HG03469 (cell line): ENCODE results near the gene BMAL2.

ENCODE experiments used
- ATAC-seq: cut with Tn5 transposase; IDR thresholded peaks from one replicate; pipeline ENCODE4 v1.9.1; 2021; ENCODE audit warnings: mild to moderate bottlenecking, moderate library complexity, moderate number of reproducible peaks; ENCODE audit not compliant: unreplicated experiment

BMAL2 gene, protein sequence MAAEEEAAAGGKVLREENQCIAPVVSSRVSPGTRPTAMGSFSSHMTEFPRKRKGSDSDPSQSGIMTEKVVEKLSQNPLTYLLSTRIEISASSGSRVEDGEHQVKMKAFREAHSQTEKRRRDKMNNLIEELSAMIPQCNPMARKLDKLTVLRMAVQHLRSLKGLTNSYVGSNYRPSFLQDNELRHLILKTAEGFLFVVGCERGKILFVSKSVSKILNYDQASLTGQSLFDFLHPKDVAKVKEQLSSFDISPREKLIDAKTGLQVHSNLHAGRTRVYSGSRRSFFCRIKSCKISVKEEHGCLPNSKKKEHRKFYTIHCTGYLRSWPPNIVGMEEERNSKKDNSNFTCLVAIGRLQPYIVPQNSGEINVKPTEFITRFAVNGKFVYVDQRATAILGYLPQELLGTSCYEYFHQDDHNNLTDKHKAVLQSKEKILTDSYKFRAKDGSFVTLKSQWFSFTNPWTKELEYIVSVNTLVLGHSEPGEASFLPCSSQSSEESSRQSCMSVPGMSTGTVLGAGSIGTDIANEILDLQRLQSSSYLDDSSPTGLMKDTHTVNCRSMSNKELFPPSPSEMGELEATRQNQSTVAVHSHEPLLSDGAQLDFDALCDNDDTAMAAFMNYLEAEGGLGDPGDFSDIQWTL

GRCh38 chr12:27332714-27333402 lies at the start of gene BMAL2:
BMAL2 (plus strand) TSS chr12:27332836; CDS start chr12:27333073, 237 bp downstream.
- peak; percentile 21 for ATAC-seq

- no peak for ATAC-seq
Measured at GRCh38 chr12:27284021-27284420, 48.6 kb upstream of the BMAL2 start.

DNA sequence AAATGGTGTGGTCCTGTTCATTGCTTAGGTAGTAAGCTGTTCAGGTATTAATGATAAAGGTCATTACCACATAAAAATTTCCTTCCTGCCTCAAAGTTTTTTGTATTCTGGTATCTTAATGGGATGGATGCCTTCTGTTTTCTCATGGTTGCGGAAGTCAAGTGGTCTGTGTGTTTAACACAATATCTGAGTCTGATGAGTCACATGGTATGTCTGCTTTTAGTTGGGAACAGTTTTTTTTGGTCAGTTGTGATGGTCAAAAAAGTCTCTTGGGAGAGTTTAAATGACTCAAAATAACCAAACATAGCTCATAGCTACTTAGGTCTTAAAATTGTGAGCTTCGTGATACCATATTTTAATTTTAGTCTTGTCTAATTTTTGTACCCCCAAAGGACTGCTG lies 47.9 kb upstream of the BMAL2 start:
- ATAC-seq = peak; percentile 47

DNA sequence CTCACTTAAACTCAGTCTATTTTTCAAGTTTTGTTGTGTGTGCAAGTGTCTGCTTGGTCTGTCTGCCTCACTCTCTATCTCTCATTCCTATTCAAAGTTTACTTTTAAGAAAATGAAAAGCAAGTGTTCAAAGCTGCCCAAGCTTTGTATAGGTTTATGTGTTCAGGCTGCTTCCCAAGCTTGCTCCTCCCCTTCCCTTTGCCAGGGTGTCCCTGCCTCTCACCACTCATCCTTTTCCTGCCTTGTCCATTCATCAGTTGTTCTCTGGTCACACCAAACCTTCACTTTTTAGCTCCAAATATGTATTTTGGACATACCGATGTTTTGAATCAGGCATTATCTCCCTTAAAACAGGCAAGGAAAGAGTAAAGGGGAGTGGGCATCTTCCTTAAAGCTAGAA lies 47.2 kb upstream of the BMAL2 start:
- no peak for ATAC-seq

DNA sequence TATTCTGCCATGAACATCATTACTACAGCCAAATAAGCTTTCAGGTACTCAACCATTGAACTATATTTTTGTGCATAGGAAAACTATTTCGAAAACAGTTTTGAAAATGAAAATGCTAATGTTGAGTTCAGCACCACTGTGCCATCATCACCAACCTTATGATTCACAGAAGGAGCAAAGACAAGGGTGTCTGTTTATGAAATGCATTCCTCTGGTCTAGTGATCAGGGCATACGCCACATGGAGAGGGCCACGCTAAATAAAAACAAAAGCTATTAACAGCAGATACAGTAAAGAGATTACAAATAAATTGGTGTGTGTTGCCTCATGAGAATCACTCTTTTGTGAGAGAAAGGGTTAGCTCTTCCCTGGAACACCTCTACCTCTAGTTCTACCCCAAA lies 43.2 kb upstream of the BMAL2 start:
- ATAC-seq = no peak

DNA sequence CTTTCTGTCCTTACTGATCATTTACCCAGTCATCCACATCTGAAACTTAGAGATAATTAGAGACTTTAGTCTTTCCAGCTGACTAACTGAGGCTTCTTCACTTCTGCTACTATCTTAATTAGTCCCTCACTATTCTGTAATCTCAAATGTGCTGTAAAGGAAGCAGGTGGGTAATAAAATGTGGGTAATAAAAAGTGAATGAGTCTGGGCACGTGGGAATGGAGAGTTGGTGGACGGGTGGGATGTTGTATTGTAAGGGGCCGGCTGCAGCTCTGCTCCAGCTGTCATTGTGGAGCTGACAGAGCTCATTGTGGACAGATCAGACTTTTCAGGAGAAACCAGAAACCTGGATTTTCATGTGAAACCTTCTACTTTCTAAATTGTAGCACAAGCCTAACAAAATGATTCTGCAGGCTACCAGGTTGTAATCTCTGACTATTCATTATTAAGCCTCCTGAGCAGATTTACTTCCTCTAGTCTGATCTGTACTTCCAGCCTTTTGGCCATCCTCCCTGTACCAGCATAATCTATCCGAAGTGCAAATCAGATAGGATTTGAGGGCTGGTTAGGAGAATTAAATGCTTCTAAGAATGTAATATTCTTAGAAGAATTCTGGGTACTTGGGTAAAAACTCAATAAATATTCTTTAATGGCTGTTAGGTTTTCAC lies 42.0 kb upstream of the BMAL2 start:
- ATAC-seq = no peak

DNA sequence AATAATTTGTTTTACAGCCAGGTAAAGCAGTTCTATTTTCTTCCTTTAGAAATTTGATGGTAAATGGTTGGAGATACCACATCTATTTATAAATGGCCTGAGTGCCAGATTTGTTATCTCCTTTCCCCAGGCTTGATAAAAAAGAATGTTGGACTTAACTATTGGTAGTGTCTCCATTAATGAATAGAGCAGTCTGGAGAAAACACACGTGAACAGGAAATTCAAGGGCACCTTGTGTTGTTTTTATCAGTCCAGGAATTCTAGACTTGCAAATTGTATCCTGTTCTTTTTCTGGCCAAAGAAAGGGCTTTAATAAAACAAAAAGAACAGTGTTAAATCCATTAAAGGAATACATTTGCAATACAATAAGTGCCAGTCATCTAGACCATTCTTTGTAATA lies 40.8 kb upstream of the BMAL2 start:
- no peak for ATAC-seq

GRCh38 chr12:27292718-27293117 lies 39.9 kb upstream of the BMAL2 start:
- no peak for ATAC-seq

GRCh38 chr12:27293463-27293862 lies 39.2 kb upstream of the BMAL2 start:
- ATAC-seq = no peak

DNA sequence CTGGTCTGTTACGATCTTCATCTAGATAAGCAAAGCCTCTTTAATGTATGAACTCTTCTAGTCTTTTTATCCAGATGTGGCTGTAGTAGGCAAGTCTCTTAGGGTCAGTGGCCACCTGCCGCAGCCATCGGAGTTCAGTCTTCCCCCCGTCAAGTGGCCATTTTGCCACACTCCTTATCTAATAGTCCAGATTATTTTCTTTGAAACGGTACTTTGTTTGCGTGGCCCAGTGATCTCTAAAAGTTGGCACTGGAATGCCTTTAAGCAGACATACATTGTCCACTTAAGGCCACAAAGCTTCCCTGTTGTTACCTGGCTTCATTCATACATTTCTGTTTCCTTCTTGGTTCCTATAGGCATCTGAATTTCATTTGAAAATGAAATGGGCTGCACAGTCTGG lies 36.0 kb upstream of the BMAL2 start:
- no peak for ATAC-seq

- no peak for ATAC-seq
Measured at GRCh38 chr12:27297566-27297965, 35.1 kb upstream of the BMAL2 start.

GRCh38 chr12:27299102-27299501 lies 33.5 kb upstream of the BMAL2 start:
- ATAC-seq = no peak

DNA sequence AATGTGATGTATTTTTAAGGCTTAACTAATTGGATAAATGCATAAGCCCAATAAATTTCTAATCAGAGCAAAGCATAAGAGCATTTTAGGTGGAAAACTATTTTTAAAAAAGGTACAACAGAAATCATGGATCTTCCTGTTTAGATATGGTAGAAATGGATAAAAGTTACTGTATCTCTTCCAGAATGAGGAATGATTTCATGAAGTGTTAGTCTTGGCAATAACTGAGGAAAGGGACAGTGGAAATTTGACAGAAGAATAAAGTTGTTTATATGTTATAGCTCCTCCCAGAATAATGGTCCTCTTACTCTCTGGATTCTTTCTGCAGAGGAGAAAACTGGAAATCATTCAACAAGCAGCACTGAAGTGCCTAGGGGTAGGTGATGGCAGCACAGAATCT lies 32.4 kb upstream of the BMAL2 start:
- ATAC-seq = no peak

DNA sequence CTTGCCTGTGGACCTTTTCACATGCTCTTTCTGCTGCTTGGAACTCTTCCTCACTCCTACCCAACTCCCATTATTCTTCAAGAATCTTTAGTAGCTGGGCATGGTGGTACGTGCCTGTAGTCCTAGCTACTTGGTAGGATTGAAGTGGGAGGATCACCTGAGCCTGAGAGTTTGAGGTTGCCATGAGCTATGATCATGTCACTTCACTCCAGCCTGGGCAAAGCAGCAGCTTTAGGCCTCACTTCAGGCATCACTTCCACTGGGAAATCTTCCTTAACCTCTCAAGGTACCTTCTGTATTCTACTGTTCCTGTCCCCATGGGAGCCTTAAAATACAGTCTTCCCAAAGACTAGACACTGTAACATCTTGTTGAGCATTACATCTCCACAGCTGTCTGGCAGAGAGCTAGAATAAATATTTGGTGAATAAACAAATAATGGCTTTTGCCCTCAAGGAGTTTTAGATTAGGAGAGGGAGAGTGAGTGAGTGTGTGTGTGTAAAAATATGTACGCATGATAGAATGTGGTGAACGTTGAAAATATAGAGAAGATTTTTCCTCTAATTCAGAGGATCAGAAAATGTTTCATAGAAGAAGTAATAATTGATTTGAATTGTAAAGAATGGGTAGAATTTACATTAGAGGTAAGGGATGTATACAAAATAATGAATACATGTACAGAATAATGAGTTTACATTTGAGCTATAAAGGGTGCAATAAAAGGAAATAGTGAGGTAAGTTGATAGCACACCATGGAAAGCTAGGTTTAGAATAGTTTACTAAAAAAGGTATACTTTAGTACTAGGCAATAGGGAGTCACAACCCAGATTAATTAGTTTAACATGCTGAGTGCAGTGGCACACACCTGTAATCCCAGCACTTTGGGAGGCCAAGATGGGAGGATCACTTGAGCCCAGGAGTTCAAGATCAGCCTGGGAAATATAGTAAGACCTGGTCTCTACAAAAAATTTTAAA lies 29.2 kb upstream of the BMAL2 start:
- ATAC-seq = no peak

- ATAC-seq = no peak
Measured at GRCh38 chr12:27304856-27305255, 27.8 kb upstream of the BMAL2 start.

DNA sequence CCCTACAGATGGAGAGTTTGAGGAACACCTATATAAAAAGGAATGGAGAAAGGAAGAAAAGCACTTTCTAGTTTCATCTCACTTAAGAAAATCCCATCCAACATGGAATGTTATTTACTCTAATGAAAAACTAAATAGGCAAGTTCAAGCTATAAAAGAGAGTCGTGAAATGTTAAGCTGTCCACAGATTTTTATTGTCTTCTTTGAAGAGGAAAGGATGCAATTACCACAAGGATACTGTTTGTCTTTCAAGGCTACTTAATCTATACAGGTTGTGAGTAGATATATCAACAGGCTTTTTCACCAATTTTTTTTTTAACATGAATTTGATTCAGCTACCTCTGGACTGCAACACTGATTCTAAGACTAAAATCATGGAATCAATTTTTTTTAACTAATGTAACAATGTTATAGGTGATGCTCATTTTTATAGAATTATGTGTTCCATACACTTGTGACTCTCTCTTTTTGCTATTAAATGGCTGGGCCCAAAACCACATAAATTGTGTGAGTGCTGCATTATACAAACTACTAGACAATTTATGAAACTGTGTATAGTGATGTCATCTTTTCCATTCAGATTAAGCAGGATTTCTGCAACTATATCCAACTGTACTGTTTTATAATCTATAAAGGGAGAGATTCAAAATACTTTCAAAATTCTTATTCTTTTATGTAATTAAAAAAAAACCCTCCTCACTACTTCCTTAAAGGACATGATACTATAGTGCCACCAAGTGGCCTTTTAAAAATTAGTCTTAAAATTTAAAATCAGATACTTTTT lies 26.8 kb upstream of the BMAL2 start:
- no peak for ATAC-seq

GRCh38 chr12:27309293-27309994 lies 23.2 kb upstream of the BMAL2 start:
- ATAC-seq = no peak

DNA sequence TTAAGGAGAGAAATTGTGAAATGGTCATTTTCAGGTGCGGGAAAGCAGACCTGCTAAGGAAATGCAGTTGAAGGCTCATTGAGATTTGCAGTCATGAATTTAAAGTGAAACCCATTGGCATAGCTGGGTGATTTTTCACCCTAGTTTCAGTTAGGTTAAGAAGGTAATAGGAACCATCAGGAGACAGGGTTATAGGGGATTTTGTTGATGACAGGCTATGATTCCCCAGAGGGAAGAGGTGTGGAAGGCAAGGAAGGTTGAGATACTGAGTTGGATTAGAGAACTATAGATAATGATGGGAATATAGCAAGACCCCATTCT lies 22.7 kb upstream of the BMAL2 start:
- no peak for ATAC-seq

DNA sequence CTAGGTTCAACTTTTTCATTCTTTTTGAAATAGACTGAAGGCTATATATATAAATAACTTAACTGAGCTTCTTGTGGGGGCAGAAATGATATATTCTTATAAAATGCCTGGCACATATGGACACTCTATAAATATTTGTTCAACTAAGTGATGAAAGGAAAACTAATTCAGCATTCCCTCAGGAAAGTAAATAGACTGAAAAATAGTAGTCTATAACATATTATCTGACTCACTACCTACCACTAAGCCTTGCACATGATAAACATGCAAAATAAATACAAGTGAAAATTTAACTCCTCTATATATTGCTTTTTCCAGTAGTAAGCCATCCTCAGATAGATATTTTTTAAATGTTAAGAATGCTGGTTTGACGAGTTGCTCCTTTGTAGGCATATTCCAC lies 15.7 kb upstream of the BMAL2 start:
- no peak for ATAC-seq
